Fibroblast of lung (primary cell): ENCODE measurements around the gene SMAD2. TPM values are rescaled to one million over a fixed set of nuclear protein-coding genes. Genes with fewer than 3 reads are reported as not detected.

Experiments
- DNase-seq, 2 donors: peaks; one replicate each; pipeline versions ENCODE4 v3.0.0 to v3.0.0-alpha.2; 2010; ENCODE audit warnings: low read depth in 2 of 2
- H2AFZ ChIP-seq: 2 replicates; pipeline ENCODE4 v1.5.1; 2012; ENCODE audit warnings: low read length, control low read depth, inconsistent platforms
- H3K27ac ChIP-seq: 2 replicates; pipeline ENCODE4 v1.5.1; 2011; ENCODE audit warnings: low read length, control low read depth; ENCODE audit not compliant: insufficient read depth
- H3K27me3 ChIP-seq: 2 replicates; pipeline ENCODE4 v1.5.1; 2011; ENCODE audit warnings: mild to moderate bottlenecking, low read length; ENCODE audit not compliant: control insufficient read depth, insufficient read depth
- H3K36me3 ChIP-seq: 2 replicates; pipeline ENCODE4 v1.5.1; 2011; ENCODE audit warnings: low read length; ENCODE audit not compliant: control insufficient read depth, insufficient read depth
- H3K4me1 ChIP-seq: 2 replicates; pipeline ENCODE4 v1.5.1; 2011; ENCODE audit warnings: low read length; ENCODE audit not compliant: control insufficient read depth, insufficient read depth; ENCODE audit errors: extremely low read depth
- H3K4me2 ChIP-seq: 2 replicates; pipeline ENCODE4 v1.5.1; 2011; ENCODE audit warnings: low read length, control low read depth; ENCODE audit not compliant: insufficient read depth; ENCODE audit errors: extremely low read depth
- H3K4me3 ChIP-seq, 4 experiments: fragments of 200-600 bp in 1 of 4; sonication (generic) in 1 of 4; replicated peaks in 1 of 4; 2 replicates each; pipeline ENCODE4 v1.5.1; 2011 to 2016; ENCODE audit warnings: low read length in 4 of 4, low read depth in 3 of 4, mild to moderate bottlenecking in 3 of 4, control low read depth in 2 of 4, inconsistent platforms in 1 of 4, mixed read lengths in 1 of 4; ENCODE audit not compliant: insufficient read depth in 1 of 4; ENCODE audit errors: control extremely low read depth in 1 of 4
- H3K79me2 ChIP-seq: 2 replicates; pipeline ENCODE4 v1.5.1; 2012; ENCODE audit warnings: mild to moderate bottlenecking, low read length, inconsistent platforms; ENCODE audit not compliant: control insufficient read depth, insufficient read depth
- H3K9ac ChIP-seq: 2 replicates; pipeline ENCODE4 v1.5.1; 2011; ENCODE audit warnings: mild to moderate bottlenecking, low read length, control low read depth; ENCODE audit not compliant: insufficient read depth
- H3K9me3 ChIP-seq: 2 replicates; pipeline ENCODE4 v1.5.1; 2012; ENCODE audit warnings: low read depth, low read length; ENCODE audit not compliant: control insufficient read depth, insufficient read depth
- H4K20me1 ChIP-seq: 2 replicates; pipeline ENCODE4 v1.5.1; 2011; ENCODE audit warnings: low read length; ENCODE audit not compliant: control insufficient read depth, insufficient read depth; ENCODE audit errors: extremely low read depth
- CTCF ChIP-seq, 2 donors: IDR thresholded peaks in 1 of 2; conservative IDR thresholded peaks in 1 of 2; 1 replicate in 1 of 2; 2 replicates in 1 of 2; pipeline ENCODE4 v1.5.1; 2011 to 2012; ENCODE audit warnings: low read length in 2 of 2, control low read depth in 1 of 2, inconsistent platforms in 1 of 2, low read depth in 1 of 2, mild to moderate bottlenecking in 1 of 2
- EZH2 ChIP-seq: IDR thresholded peaks from 2 replicates; pipeline ENCODE4 v1.5.1; 2012; ENCODE audit warnings: low read length, control low read depth, mild to moderate bottlenecking; ENCODE audit errors: missing control alignments
- polyA plus RNA-seq, 2 donors: library from polyadenylated mRNA; depleted of rRNA in 1 of 2; stranded (reverse) in 1 of 2; unstranded in 1 of 2; fragments of >200 nt; gene quantifications; 2 replicates each; pipeline ENCODE4 v1.2.1, GENCODE V29; 2011 to 2012; ENCODE audit warnings: missing spikeins in 1 of 2
- total RNA-seq: library from RNA; depleted of rRNA; stranded (reverse); fragments of >200 nt; gene quantifications from 2 replicates; pipeline ENCODE4 v1.2.1, GENCODE V29; 2014

The SMAD2 gene
- total and polyA plus RNA-seq, 2 donors (not counting 1 experiment from before 2014, with no cell fraction given): 76.0 to 111 TPM

- Histone ChIP-seq H4K20me1 (peaks cover 4% of the 10 kb centered on the region), H3K4me2 (no peak overlapping the region), H3K27me3 (no peaks in the 10 kb centered on the region), H3K79me2 (no peaks in the 10 kb centered on the region), H3K9ac (no peak overlapping the region), H3K9me3 (no peaks in the 10 kb centered on the region), H3K4me1 (no peaks in the 10 kb centered on the region), H3K27ac (no peak overlapping the region), H3K36me3 (peaks cover 3% of the 10 kb centered on the region), H3K4me3 (no peak overlapping the region), H2AFZ (no peak overlapping the region)
- TF ChIP-seq EZH2: no peak
- TF ChIP-seq CTCF (conservative IDR thresholded peaks at IDR 0.05 in 1 of 2, IDR thresholded peaks at IDR 0.05 in 1 of 2; ENCODE audit: low read depth in 1 of 2, low read length in 2 of 2): no peak
- no peak for DNase-seq
Observed at GRCh38 chr18:47847635-47848034, 82.8 kb downstream of the SMAD2 start.

GRCh38 chr18:47846431-47846830 lies 84.0 kb downstream of the SMAD2 start:
- Histone ChIP-seq H2AFZ (no peak overlapping the region), H3K9me3 (no peaks in the 10 kb centered on the region), H3K79me2 (no peaks in the 10 kb centered on the region), H3K4me3 (no peak overlapping the region), H3K4me2 (no peak overlapping the region), H3K27ac (no peak overlapping the region), H4K20me1 (no peaks in the 10 kb centered on the region), H3K4me1 (no peaks in the 10 kb centered on the region), H3K36me3 (peaks cover 3% of the 10 kb centered on the region), H3K27me3 (no peaks in the 10 kb centered on the region), H3K9ac (no peak overlapping the region)
- TF ChIP-seq CTCF (conservative IDR thresholded peaks at IDR 0.05 in 1 of 2, IDR thresholded peaks at IDR 0.05 in 1 of 2; ENCODE audit: low read depth in 1 of 2, low read length in 2 of 2) (no peak), EZH2 (no peak)
- DNase-seq: peak in 1 of 2 donors; percentile 42

GRCh38 chr18:47844828-47845498 lies 85.5 kb downstream of the SMAD2 start:
- H3K4me3 ChIP-seq: no peak overlapping the region
- H2AFZ ChIP-seq: no peak overlapping the region
- H3K9ac ChIP-seq: no peak overlapping the region
- H3K4me1 ChIP-seq: no peaks in the 10 kb centered on the region
- H3K36me3 ChIP-seq: peaks cover 3% of the 10 kb centered on the region
- no peak overlapping the region for H3K27ac ChIP-seq
- H3K27me3 ChIP-seq: no peaks in the 10 kb centered on the region
- H3K9me3 ChIP-seq: no peaks in the 10 kb centered on the region
- TF ChIP-seq EZH2 (no peak), CTCF (conservative IDR thresholded peaks at IDR 0.05 in 1 of 2, IDR thresholded peaks at IDR 0.05 in 1 of 2; ENCODE audit: low read depth in 1 of 2, low read length in 2 of 2) (no peak)
- DNase-seq: no peak
- no peaks in the 10 kb centered on the region for H4K20me1 ChIP-seq
- no peak overlapping the region for H3K4me2 ChIP-seq
- H3K79me2 ChIP-seq: no peaks in the 10 kb centered on the region
